Activated CD8-positive, alpha-beta memory T cell treated with anti-CD3 and anti-CD28 coated beads for 1 hour (primary cell): ENCODE results near the gene TMC1.

Experiments
- DNase-seq, 2 donors: peaks; one replicate each; pipeline ENCODE4 v3.0.0-alpha.2; 2020; ENCODE audit warnings: low read depth in 1 of 2; ENCODE audit errors: extremely low read depth in 1 of 2

TMC1 gene

DNA sequence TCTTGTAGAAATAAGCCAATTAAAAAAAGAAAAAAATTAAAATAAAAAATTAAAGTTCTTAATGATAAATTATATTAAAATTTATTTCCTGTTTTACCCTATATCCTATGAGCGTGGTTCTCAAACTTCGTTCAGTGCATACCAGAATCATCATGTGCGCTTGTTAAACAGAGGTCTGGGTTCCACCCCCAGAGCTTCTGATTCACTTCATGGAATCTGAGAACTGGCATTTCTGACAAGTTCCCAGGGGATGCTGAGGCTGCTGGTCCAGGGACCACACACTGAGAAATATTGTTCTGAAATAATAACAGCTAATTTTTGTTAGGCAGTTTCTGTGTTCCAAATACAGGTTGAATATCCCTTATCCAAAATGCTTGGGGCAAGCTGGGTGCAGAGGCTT is 79.3 kb downstream of the TMC1 start:
- DNase-seq: no peak

DNA sequence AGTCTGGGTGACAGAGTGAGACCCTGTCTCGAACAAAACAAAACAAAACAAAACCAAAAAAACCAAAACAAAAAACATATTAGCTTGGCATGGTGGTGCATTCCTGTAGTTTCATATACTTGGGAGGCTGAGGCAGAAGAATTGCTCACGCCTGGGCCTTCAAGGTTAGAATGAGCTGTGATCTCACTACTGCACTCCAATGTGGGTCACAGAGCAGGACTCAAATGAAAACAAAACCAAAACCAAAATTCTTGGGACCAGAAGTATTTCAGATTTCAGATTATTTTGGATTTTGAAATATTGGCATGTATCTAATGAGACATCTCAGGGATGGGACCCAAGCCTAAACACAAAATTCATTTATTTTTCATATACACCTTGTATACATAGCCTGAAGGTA is 80.2 kb downstream of the TMC1 start:
- DNase-seq: no peak

DNA sequence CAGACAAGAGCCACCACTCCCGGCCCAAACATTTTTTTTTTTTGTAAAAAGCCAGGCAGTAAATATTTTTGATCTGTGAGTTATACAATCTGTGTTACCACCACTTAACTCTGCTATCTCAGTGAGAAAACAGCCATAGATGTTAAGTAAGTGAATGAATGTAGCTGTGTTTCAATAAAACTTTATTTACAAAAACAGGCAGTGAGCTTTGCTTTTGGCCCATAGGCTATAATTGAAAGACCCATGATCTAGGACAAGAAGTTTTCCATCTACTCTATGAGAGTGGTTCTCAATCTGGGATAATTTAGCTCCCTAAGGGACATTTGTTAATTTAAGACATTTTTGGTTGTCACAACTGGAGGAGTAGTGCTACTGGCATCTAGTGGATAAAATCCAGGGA is 91.0 kb downstream of the TMC1 start:
- no peak for DNase-seq

DNA sequence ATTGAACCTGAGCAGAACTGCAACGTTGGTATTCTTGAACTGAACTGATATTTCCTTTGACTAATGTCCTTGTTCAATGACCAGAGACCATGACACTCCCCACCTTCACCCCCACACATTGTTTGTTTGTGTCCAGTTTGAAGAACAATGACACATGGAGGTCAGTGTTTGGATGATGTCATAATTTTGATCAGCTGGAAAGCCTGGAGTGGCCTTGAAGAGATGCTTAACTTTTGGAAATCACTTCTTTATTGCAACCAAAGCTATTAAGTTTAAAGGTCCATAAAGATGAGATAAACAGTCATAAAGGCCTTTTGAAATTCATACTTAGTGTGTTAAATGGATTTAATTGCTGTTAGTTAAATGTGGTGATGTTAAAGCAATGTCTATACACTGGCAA is 92.7 kb downstream of the TMC1 start:
- DNase-seq: no peak

DNA sequence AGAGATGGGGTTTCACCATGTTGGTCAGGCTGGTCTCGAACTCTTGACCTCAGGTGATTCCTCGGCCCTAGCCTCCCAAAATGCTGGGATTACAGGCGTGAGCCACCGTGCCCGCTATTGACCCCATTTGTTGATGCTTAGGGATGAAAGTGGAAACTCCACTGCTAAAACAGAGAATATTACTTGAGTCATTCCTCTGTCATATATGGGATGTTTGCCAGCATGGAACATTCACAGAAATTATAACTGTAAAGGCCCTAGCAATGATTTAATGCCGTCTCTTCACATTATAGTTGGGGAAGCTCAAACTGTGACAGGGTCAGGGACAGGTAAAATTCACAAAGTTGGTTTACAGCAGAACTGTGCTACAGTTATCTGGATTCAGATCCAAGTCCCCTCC is 94.5 kb downstream of the TMC1 start:
- no peak for DNase-seq

DNA sequence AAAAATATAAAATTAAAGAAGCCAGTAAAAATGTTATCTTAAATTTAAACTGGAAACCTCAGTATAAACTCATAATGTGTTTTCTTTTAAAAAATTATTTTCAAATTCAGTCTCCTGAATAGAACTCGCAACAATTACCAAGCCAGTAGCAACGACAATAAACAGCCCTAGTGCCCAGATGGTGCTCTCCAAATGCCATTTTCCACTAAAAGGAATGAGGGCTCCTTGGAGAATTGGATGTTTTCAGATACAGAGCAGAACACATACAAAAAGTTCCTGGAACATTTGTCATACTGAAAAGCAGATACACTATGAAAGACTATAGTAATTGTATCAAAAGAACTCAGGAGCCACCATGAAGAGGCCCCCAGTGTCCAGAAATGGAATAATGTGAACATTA is 97.4 kb downstream of the TMC1 start:
- no peak for DNase-seq

DNA sequence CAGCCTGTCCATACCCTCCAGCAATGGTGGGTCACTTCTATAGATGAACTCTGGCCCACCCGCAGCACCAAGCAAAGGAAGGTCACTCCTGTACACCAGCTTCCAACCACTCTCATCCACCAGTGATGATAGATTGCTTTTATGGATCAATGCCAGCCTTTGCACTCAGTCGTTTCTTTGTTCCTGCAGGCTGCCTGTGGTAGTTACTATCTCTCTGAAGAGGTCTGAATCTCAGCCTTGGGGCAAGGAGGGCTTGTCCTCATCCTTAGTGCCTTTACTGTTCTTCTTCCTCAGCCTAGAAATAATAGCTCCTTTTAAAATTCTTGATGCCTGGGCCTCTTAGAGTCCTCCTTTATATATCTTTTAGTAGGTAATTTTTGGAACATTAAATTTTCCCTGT is 100.8 kb downstream of the TMC1 start:
- DNase-seq: no peak

DNA sequence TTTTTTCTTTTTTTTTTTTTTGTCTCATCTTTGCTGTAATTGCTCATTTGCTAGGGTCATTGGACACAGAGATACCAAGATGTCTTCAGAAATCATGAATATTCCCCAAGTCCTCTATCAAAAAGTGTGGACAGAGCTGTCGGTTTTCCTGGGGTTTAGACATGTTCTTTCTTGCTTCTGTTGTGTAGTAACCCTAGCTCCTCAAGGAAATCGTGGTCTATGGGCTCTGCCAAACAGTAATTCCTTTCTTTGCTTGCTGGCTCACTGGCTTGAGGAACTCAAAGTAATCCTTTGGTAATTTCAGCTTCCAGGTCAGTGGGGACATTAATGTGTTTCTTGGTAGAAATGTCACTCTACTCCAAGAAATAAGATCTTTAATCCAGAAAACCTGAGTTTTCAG is 101.7 kb downstream of the TMC1 start:
- DNase-seq: no peak

DNA sequence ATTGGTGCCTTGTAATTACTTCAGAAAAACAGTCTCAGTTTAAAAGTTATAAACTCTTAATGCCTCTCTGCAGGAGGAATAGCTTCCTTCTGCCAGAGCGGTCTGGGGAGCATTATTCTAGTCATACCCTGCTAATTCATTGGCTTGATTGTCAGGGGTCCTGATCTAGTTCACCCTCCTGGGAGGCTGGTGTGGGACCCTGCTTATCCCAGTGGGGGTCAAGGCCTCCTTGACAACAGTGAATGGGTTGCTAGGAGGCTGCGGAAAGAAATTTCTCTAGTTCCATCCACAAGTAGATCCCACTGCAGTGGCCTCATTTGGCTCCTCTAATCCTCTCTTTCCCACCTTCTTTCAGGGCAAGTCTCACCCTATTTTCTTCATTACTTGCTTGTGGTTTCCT is 105.7 kb downstream of the TMC1 start:
- no peak for DNase-seq

DNA sequence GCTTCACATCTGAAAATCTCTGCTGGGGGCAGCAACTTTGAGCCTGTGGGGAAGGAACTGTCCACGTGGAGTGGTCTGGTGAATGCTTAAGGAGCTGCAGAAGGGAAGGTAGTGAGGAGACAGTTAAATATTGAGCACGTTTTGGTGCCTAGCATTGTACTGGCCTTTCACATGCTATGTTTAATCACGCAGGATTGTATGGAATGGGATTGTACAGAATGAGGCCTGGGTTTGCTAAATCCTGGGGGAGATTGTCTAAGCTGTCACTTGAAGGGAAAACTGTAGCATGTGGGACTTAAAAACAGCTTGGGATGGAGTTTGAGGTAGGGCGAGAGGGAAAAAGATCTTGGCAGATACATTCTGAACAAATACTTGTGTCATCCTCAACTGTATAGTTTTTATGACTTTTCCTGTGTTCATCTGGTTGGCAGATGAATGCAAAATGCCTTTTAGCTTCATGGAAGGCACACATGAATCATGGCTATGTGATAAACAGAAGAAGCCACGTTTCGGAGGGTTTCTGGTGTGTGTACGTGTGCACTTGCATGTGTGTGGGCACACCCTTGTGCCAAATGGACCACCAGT is 106.6 kb downstream of the TMC1 start:
- DNase-seq: no peak

DNA sequence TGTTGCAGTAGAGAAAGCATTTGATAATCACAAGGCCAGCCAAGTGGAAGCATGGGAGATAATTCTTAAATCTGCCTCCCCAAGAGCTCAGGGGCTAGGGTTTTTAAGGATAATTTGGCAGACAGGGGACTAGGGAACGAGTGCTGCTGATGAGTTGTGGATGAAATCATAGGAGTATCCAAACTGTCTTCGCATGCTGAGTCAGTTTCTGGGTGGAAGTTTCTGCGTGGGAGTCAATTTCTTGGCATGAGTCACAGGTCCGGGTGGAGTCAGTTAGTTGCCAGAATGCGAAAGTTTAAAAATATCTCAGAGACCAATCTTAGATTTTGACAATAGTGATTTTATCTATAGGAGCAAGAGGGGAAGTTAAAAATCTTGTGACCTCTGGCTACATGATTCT is 112.6 kb downstream of the TMC1 start:
- no peak for DNase-seq

DNA sequence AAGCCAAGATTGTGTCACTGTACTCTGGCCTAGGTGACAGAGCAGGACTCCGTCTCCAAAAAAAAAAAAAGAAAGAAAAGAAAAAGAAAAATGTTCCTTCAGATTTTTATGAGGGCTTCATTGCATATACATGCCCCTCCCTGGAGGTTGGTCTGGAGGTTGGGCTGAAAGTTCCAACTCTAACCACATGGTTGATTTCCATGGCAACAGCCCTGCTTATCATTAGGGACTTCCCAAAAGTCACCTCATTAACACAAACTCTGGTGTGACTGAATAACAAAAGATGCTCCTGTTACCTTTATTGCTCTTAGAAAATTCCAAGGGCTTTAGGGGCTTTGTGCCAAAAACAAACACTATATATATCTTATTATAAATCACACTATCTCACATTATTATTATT is 113.8 kb downstream of the TMC1 start:
- no peak for DNase-seq

DNA sequence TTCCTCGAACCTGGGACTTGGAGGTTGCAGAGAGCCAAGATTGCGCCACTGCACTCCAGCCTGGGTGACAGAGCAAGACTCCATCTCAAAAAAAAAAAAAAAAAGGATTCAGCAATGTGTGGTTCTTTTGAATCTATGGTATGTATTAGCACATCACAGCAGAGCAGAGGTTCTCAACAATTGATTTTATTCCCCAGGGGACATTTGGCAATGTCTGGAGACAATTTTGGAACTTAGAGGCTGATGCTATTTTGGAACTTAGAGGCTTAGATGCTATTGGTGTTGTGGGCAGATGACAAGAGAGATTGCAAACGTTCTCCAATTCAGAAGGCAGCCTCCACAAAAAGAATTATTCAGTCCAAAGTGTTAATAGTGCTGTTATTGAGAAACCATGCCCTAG is 115.2 kb downstream of the TMC1 start:
- DNase-seq: no peak

DNA sequence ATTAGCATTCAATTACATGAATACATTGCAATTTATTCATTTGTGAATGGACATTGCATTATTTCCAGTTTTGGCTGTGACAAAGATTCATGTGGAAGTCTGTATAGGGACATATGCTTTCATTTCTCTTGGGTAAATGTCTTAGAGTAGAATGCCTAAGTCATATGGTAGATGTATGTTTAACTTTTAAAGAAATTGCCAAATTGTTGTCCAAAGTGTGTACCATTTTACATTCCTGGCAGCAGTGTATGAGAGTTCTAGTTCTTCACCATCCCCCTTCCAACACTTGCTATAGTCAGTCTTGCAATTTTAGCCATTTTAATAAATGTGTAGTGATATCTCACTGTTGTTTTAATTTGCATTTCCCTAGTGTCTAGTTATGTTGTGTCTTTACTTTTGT is 122.2 kb downstream of the TMC1 start:
- no peak for DNase-seq

DNA sequence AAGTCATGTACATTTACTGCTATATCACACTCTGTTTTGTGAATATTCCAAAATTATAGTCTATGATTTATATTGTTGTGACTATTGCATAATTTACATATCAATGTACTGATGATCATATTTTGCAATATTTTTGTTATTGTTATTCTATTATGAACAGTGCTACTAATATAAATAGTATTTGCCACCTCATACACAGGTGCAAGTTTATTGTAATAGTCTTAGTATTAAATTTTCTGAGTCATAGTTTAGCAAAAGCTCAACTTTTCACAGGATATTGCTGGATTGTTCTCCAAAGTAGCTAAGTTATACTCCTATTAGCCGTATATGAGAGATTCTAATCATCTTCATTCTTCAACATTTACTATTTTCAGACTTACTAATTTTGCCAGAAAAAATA is 124.7 kb downstream of the TMC1 start:
- DNase-seq: no peak

DNA sequence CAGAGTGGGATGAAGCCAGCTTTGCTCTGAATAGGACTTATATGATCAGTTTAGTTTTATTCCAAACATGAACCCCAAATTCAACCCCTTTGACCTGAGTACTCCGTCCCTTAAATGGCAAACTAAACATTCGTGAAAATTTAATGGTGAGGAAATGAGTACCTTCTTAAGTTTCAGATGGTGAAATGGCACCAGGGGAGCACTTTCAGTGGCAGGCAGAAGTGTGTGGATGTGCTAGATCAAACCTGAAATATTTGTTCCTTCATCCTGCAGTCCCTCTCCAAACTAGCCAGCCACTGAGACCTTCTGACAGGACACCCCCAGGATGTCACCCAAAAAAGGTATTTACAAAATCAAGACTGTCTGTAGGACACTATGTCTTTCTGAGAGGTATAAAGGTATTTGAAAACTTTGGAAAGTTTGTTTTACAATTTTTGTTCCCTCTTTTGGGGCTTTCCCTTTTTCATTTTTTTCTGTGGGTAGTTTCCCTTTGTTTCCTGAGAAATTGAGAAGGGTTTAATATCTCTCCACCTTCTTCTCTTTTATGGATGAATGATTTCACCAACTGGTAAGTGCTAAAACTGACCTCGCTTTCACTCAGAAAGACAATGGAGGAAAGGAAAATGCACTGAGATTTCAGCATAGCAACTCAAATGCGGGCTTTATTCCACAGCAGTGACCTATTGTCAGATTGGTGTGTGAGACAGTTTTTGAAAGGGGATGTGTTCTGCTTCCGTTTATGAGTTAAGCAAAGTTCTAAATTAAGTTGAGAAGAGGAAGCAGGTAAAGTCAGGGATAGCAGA is 127.1 kb downstream of the TMC1 start:
- DNase-seq: no peak

DNA sequence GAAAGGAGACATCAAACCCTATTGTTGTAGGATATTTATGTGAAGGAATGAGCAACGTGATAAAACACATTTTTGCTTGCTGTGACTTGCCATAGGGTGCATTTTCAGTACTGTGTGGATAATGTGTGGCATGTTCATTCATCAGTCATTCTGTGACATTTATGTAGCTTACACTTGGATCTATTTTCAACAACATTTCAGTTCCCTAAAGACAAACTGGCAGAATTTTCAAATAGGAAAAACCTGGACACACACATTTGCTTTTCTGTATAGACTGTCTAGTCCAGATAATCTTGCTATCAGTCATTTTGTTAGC is 127.7 kb downstream of the TMC1 start:
- no peak for DNase-seq

DNA sequence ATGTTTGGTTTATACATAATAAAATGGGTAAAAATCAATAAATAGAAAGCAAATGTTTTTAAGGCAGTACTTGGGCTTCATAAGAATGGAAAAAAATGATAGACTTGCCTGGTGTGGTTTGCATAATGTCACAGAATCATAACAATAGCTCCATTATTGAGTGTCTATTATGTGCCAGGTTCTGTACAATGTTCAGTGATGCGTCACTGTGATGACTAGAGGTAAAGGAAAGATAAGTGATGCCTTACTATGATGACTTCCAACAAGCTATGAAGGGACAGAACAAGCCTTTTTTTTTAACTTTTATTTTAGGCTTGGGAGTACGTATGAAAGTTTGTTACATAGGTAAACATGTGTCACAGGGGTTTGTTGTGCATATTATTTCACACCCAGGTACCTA is 128.8 kb downstream of the TMC1 start:
- DNase-seq: no peak

DNA sequence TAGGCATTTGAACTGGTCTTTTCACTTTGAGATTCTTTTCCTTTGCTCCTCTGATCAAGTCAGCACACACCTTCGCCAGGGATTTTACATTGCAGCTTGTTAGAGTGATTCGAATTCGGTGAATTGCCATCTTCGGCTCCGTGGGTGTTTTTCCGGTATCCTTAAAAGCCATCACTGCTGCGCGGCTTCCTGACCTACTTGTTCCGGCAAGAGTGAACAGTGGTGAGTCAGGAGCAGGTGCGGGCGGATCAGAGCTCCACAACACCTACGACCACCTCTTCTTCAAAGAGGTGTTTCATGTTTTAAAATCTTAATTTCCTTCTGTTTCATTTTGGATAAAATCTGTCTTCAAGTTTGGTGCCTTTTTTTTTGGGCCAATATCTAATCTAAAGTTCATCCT is 134.6 kb downstream of the TMC1 start:
- no peak for DNase-seq

DNA sequence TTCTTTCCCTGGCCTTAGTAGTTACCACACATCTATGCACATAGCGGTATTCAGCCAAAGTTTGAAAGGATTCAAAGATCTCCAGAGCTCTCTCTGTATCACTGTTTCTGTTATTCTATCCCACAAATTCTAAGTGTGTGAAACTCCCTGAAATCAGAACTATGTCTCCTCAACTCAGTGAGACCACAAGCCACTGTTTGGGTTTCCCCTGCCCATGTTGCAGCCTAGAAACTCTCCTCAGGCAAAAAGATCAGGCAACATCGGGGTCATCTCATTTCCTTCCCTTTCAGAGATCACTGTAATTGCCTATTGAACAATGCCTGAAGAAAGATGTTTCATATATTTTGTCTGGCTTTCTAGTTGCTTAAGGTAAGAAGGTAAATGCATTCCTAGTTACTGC is 135.6 kb downstream of the TMC1 start:
- no peak for DNase-seq

DNA sequence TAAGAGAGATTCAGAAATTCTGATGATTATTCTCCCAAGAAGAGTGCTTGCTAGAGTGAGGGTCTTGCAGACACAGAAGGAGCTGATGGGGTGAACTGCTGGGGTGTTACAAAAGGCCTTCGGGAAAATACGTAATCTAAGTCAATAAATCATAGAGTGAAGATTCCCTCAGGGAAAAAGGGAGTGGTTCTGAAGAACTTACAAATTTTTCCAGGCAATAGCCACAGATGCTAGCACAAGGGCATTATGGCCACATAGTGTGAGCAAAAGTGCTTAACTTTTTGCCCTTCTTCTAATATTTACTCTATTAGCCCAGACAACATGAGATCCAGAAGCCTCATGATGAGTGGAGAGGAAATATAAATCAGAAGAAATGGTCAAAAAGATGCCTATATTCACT is 137.3 kb downstream of the TMC1 start:
- no peak for DNase-seq

DNA sequence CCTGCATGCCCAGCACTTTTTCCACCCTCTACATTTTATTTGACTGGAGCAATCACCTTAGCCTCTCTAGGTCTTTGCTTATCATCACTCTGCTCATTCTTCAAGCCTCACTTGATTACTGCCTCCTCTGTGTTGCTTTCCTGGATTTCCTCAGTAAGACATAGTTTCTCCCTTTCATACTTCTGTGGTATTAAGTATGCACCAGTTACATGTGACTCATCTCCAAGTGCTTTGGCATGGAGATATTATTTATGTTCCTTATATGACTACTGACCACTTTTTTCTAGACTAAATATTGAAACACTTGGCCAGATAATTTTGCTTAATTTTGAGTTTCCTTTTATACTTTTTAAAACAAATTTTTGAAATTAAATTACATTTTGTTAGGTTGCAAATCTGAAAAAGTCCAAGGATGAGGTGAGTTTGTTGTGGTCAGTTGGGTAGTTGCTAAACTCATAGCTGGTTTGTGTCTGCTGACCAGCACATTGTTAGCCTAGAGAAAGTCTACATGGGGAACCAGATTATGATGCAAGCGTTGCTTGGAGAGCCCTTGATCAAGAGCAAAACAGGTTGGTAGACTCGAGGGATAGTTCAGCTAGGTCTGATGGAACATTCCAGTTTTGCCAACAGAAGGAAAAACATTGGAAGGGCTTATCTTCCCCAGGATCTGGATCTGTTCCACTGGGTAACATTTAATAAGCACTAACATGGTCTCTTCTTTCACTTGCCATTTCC is 140.2 kb downstream of the TMC1 start:
- no peak for DNase-seq
